Glomerular visceral epithelial cell (primary cell): ENCODE data around the gene TAX1BP1.

Experiments used
- DNase-seq: peaks from one replicate; pipeline ENCODE4 v3.0.0-alpha.2; 2016; ENCODE audit errors: extremely low spot score

TAX1BP1 gene

DNA sequence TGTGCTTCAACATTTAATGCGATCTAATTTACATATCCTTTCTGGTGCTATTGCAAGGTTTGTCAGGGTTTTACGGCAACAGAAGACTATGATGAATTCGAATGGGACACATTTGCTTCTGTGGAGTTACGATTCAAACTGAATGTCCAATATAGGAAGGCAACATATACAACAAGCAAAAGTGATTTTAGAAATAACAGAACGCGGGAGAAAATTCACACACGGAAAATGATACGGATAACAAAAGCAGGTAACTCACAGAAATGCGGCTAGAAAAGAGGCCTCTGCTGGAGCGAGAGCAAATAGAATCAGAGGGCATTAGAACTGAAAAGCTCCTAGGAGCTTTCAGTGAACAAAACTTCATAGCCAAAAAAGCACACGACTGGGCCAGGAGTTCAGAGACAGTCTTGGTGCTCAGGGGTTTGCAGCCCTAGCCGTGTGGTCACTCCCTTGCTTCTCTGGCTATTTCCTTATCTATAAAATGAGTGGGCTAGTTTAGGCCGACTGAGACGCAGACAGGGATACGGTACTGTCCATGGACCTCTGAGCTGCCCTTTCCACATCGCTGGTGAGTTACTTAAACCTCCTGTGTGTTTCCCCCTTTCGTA lies 557 bp upstream of the TAX1BP1 start:
- no peak for DNase-seq

DNA sequence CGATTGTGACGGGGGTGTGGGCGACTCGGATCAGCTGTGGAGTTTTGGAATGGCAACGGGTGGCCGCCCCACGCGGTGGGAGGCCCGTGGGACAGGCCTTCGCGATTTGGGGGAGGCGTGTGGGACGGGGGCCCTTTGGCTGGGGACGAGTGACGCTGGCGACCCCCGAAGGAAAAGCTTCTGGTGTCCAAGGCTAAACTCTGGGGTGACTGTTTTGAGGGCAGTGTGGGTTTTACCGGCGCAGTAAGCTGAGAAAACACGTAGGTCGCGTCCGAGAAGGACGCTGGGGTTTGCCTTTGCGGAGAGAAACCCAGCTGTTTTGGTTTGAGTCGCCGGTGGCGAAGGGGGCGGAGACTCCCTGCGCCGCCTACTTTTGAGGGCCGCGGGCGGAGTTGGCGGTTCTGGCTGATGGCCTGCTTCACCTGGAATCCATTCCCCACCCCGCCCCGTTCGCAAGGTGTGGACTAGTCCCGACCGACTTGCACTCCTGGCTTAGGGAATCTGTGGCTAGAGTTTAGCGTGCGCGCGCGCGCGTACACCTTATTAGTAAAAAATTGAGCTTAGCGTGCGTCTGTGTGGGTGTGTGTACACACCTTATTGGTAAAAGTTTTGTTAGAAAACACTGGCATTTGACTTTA lies 606 bp downstream of the TAX1BP1 start:
- DNase-seq: peak; percentile 80

DNA sequence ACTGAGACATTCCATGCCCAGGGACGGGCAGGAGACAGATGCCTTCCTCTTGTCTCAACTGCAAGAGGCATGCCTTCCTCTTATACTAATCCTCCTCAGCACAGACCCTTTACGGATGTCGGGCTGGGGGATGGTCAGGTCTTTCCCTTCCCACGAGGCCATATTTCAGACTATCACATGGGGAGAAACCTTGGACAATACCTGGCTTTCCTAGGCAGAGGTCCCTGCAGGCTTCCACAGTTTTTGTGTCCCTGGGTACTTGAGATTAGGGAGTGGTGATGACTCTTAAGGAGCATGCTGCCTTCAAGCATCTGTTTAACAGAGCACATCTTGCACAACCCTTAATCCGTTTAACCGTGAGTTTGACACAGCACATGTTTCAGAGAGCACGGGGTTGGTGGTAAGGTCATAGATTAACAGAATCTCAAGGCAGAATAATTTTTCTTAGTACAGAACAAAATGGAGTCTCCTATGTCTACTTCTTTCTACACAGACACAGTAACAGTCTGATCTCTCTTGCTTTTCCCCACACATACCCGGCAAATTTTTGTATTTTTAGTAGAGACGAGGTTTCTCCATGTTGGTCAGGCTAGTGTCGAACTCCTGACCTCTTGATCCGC lies 2.2 kb downstream of the TAX1BP1 start:
- peak; percentile 9 for DNase-seq

DNA sequence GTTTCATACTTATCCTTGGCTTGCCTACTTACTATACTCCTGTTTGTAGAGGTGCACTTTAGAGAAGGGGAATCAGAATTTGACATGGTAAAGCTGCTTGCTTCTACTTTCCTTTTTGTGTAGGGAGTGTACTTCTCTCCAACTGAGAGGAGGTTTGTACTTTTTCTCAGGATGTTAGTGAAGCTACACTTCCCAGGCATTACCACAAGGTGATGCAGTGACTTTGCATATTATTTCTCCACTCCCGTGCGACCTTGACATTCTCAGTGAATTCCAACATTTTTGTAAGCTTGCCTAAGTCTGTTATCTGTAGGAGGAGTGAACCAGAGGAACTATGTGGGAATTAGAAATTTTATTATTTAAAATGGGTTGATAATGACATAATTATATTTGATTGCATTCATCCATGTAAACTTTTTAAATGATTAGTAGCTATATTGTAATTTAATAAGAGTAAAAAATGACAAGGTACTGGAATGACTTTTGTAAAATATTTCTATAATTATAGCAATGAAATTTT lies 5.2 kb downstream of the TAX1BP1 start:
- peak; percentile 70 for DNase-seq

DNA sequence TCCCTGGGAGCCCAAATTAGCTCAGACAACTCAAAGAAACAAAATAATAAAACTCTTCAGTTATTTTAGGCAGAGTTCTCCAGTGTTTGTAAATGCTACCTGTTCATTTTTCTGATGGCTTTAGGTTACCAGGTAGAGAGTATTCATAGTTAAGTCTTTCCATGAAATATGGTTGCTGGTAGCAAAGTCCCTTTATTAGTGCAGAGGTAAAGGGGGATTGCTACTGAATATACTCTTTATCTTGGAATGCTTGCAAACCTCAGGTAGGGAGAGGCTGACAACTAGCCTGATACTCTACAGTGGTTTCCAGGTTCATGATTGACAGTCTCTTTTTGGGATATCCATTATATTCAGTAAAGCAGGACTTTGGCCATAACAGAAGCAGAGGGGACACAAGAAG lies 6.5 kb downstream of the TAX1BP1 start:
- DNase-seq: no peak

DNA sequence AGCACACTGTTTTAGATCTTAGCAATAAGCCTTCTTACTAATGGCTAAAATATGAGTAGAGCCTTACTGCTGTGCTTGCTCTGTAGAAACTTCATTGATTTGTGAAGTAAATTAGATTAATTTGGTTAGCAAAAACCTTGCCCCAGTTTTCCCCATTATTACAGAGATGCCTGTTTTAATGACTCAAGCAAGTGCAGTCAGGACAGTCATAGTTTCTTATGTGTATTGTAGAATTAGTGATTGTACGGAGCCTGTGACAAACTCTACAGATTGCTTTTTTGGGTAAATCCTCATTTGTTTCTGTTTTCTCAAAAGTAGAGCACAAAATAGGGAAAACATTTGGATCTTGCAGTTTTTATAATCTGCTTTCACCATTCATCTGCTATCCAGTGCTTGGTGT lies 7.0 kb downstream of the TAX1BP1 start:
- no peak for DNase-seq

DNA sequence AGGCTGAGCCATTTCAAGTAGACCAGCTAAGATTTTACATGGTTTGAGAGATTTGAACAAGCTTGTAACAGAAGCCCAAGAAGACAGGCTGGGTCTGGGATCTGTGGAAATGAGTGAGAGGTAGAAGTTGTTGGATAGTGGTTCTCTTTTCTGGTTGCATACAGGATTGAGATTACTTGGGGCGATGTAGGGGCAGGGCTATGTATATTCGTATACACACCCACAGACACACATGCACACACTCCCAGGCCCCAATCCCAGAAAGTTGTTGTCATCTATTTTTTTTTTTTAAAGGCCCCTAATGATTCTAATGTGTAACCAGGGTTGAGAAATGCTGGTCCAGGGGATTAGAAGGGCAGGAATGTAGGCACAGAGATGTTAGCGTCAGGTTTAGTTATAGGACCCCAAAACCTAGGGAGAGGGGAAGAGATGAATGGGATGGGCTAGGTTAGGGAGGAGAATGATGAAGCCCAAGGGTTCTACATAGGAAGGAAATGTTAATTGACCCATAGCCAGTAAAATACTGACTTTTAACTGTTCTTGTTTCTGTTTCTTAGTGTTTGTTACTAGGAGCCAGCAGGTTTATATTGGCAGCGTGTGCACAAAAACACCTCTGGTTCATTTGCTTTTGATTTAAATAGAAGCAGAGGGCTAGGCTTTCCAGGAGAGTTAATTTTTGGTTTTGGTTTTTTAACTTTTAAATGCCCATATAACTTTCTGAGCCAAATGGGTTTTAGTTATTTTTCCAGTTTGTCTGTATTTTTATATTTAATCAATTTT lies 7.8 kb downstream of the TAX1BP1 start:
- DNase-seq: no peak

DNA sequence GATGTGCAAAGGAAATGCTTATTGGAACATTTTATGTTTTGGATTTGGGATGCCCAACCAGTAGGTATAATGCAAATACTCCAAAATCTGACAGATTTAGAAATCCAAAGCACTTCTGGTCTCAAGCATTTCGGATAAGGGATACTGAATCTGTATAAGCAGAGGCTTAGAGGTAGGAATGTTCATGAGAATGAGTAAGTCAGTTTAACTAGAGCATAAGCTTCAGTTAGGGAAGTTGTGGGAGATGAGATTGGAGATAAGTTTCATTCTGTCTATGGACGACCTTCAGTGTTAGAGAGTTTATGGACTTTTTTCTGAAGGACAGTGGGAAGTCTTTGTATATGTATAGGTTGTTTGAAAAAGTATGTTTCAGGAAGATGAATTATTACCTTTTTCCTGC lies 10.4 kb downstream of the TAX1BP1 start:
- no peak for DNase-seq

DNA sequence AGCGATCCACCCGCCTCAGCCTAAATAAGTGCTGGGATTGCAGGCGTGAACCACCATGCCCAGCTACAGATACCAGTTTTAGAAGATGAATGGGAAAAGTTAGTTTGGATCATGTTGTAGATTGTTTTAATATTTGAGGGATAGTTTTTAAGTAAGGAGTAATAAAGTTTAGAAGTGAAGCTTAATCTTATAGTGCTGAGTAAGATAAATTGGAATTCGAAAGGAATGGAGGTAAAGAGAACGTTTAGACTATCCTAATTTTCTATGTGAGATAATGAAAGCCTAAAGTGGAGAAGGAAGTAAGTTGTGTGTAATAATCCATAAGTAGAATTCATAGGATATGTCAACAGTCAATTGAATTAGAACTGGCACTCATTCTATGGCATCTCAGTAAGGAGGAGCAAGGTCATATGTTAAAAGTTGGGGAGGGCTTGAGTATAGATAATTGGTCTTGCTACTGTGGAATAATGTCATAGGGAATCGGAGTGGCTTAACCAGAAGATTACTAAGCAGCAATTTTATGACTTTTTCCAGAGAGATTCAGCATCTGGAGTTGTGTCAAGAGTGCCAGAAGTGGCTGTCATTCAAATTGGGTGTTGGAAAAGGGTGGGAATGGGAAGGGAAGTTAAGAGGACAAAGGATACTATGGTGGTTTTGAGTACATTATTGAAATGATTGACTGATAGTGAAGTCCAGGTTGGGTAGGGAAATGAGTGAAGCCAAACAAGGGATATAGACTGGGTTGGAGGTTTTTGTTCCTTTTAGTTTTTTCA lies 12.1 kb downstream of the TAX1BP1 start:
- no peak for DNase-seq

DNA sequence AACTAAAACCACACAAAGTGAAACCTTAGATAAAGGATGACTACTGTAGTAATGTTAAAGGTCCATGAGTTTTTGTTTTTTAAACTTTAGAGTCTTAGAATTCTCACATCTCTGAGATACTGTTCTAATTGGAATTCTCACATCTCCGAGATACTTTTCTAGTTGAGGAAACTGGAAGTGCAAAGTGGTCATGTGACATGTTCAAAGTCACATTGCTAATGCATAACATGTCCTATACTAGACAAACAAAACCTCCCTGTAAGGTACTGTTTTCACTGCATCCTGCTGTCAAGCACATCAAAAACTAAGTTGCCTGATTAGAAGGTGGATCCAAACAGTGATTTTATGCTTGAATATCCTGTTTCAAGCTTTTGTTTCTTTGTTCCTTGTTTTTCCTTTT lies 13.9 kb downstream of the TAX1BP1 start:
- DNase-seq: no peak

DNA sequence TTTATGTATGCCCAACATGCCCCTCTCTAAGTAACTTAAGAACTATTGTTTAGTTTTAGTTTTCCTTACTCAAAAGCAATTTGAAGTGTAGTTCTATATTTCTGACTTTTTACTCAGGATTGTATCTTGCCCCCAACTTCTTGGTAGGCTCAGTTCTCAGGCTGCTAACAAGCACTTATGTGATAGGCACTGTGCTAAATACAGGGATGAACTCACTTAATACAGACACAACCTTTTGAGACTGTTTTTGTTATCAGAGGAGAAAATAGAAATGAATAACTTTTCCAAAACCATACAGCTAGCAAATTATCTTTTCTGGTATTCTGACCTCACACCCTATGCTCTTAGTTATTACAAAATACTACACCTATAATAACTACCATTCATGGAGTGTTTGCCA lies 16.3 kb downstream of the TAX1BP1 start:
- DNase-seq: no peak

DNA sequence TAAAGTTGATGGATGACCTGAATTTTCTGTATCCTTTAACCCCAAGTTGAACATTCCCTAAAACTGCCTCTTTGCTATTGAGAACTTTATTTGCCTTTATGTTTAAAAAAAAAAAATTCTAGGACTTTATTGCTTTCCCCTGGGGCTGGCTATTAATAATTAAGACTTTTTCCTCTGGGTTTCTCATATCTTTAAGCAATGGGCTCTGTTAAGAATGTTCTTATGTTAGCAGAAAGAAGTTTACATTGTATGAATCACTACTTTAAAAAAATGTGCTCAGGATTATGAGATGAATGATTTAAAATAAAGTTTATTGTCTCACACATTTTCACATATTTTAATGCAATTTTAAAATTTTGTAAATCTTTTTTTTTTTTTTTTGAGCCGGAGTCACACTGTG lies 19.5 kb downstream of the TAX1BP1 start:
- no peak for DNase-seq

DNA sequence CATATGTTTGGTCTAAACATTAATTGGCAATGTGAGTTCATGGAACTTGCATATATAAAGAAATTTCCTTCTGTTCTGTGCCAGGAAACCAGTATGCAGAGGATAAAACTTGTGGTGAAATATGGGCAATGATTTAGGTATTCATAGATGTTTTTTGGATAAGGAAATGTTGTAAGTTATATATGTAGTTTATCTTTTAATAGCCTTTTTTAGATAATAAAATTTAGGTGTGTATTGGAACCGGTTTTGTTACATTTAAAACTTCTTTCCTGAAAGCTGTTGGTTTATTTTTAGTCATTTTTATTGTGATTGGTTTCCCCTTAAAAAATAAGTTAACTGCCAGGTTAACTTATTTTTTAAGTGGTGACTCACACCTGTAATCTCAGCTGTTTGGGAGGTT lies 22.1 kb downstream of the TAX1BP1 start:
- no peak for DNase-seq

DNA sequence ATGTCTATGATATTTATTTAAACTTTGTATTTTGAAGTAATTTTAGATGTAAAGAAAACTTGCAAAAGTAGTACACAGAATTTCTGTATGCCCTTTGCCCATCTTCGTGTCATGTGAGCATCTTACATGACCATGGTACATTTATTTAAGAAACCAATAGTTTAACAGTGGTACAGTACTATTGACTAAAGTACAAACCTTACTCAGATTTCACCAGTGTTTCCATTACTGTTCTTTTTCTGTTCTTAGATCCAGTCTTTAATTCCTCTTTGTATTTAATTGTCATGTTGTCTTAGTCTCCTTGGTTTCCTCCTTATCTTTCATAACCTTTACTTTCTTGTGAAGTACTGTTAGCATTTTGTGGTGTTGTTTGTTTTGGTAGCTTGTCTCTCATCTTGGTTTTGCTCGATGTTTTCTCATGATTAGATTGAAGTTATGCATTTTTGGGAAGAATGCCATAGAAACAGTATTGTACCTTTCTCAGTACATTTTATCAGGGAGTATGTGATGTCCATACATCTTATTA lies 24.1 kb downstream of the TAX1BP1 start:
- DNase-seq: no peak

DNA sequence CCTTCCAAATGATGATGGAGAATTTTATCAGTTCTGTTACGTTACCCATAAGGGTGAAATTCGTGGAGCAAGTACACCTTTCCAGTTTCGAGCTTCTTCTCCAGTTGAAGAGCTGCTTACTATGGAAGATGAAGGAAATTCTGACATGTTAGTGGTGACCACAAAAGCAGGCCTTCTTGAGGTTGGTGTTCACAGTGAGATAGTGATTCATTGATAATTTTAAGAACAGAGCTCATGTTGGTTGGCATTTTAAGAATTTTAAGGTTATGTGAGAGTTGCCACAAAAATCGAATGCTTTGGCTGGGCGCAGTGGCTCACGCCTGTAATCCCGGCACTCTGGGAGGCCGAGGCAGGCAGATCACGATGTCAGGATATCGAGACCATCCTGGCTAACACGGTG lies 25.9 kb downstream of the TAX1BP1 start:
- DNase-seq: no peak

DNA sequence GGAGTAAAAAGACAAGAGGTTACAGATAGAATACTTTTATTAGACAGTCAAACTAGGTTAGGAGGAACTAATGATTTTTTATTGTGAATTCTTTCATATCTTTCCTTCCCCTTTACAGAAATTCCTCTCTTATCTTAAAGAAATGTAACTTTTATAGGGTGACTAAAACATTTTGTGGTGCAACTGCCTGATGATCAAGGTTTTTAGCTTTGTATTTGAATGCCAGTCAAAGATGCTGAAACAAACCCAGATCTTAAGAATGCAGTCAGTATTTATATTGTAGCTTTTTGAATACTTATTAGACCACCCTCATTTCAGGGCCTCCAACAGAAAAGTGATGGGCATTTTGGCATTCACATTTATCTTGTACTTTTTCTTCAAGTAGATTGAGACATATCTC lies 27.4 kb downstream of the TAX1BP1 start:
- no peak for DNase-seq

DNA sequence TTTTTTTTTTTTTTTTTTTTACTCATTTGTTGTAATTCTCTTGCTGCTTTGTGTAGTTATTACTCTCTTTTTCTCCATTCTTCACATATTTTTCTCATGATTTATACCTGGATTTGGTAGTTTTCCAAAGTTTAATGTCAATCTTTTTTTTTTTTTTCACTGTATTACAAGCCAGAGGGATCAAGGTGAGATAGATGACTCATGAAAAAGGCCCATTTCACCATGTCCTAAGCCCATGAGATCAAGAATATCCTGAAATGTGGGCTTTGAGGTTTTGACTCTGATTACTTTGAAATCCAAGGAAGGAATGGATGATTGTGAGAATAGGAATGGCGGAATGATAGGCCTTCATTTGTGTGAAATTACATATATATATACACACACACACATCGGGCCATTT lies 31.1 kb downstream of the TAX1BP1 start:
- DNase-seq: no peak

DNA sequence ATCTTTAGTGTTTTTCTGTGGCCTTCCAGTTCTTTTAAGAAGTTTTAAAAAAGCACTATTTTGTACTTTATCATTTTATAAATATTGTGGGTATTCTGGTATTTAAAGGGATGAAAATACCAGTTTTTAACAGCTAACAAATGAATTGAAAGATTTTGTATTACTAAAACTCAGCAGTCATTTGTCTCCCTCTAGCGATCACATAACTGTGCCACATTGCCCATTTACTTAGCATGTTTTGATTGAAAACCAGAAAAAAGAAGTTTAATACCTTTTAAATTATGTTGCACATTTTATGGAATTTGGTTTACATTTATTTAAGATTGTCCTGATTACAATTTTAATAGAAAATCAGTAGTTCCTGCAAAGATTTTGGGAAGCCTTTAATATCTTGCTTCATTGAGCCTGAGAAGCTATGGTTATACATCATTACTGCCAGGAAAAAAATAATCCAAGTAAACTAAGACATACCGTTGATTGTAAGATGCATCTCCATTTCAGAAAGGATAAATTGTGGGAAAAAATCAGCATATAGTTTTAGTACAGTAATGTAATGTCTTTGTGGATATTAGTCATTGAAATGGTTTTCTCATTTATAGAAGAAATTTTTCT lies 34.9 kb downstream of the TAX1BP1 start:
- peak; percentile 29 for DNase-seq

DNA sequence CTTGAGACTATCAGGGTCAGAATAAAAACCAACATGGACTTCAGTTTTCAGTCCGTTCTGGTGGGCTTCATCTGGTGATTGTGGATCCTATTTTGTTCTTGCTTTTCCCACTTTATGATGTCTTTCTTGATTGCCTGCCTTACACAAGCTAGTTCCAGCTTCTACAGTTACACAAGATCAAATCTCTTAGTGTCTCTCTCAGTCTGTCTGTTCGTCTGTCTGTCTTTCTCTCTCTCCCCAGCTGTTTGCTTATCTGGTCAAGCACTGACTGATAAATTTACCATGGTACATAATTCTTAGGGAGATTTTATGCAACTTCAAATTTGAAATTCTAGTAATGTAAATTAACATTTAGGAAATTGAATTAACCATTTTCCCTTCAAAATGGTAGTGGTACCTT lies 35.8 kb downstream of the TAX1BP1 start:
- no peak for DNase-seq

DNA sequence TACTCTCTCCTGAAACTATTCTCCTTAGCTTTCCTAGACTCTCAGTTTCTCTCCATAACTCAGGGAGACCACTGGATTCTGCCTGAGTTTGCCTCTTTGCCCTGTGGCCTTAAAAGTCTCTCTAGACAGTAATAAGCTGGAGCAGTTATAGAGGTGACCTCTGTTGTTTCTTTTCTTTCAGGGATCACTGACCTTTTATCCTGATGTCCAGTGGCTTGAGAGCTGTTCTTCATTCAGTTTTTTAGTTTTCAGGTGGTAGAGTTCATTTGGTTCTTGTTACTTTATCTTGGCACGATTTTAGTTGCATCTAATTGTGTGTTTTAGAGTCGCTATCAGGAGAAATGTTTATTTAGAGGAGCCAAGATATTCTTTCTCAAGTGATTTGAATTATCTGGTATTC lies 37.7 kb downstream of the TAX1BP1 start:
- DNase-seq: no peak

DNA sequence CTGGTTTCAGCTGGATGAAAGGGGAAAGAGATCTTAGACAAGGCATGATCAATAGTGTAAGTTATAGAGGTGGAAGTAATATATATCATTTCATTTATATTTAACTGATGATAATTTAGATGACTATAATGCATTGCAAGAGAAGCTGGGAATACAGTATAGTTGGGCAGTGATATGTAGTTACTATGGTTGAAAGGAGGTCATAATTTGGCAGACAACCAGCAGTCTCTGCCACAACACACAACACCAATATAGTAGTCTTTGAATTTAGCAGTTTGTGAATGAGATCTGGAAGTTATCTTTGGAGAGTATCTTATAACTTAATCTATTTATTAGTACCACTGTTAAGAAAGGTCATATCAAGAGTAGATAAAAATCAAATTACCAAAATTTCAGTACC lies 39.9 kb downstream of the TAX1BP1 start:
- DNase-seq: no peak
